DMS53 (cell line): Measurements from ENCODE around the gene FAM120B.
A peak's percentile ranks its signal among the peaks of the same experiment; 100 is the strongest.
"Not testable (repeated sequence)": the region's sequence is repeated elsewhere in the genome, so short reads cannot be mapped to it uniquely, and the experiment has no call there.

ENCODE experiments used
- DNase-seq: peaks from one replicate; lab custom pipeline; 2025; lab: John Stamatoyannopoulos, UW

FAM120B gene

GRCh38 chr6:170298688-170299087 is 7.9 kb upstream of the FAM120B start:
- peak; percentile 55 for DNase-seq

GRCh38 chr6:170301184-170301583 is 5.4 kb upstream of the FAM120B start:
- no peak for DNase-seq

- peak; percentile 54 for DNase-seq
Measured at GRCh38 chr6:170305805-170306323, 694 bp upstream of the FAM120B start.

DNA sequence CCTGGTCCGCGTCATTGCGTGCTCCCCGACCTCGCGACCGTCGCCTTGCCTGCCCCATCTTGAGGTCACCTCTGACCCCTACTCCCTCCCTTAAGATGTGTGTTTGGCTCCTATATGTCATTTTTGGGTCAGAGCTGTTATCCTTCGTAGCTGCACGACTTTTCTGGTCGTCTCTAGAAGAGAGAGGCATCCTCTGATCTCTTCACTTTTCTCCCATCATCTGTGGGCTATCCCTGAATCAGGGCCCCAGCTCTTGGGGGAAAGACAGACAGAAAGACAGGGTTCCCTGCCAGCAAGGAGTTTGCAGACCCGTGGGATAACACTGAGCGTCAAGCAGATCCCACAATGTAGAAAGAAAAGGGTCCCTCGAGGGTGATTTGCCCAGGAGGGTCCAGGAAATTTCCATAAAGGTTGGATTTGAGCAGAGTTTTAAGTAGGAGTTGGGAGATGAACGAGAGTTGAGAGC is 555 bp downstream of the FAM120B start:
- DNase-seq: no peak

- no peak for DNase-seq
Measured at GRCh38 chr6:170308761-170309160, 2.2 kb downstream of the FAM120B start.

DNA sequence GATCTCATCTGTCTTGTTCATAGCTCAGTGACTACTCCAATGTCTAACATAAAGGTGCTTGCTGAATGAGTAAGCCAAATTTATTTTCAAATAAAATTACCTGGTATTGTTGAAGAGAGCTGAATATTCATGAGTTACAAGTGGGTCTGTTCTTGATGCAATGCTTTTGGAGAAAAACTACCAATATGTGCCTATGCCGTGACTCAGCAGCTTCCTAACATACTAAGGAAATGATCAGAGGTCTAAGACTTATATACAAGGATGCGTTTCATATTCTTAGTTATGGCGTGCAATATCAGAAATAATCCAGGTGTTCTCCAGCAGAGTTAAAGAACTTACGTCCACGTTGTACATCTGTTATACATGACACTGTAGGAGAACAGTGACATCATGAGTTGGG is 5.1 kb downstream of the FAM120B start:
- no peak for DNase-seq

DNA sequence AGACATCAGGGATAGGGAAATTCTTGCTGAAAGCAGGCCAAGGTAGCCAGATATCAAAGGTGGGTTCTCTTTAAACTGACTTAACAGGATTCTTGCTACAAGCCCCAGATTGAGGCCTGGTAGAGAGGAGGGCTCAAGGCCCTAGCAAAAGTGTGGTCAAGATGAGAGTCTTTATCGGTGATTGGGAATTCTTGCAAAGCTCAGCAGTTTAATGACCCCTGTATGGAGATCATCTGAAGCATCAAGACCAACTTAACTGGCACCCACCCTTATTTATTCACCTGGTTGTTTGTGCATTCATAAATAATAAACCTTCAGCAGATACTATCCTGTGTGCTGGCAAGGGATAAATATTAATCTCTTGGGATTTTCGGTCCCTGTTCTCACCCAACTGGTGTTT is 6.3 kb downstream of the FAM120B start:
- no peak for DNase-seq

DNA sequence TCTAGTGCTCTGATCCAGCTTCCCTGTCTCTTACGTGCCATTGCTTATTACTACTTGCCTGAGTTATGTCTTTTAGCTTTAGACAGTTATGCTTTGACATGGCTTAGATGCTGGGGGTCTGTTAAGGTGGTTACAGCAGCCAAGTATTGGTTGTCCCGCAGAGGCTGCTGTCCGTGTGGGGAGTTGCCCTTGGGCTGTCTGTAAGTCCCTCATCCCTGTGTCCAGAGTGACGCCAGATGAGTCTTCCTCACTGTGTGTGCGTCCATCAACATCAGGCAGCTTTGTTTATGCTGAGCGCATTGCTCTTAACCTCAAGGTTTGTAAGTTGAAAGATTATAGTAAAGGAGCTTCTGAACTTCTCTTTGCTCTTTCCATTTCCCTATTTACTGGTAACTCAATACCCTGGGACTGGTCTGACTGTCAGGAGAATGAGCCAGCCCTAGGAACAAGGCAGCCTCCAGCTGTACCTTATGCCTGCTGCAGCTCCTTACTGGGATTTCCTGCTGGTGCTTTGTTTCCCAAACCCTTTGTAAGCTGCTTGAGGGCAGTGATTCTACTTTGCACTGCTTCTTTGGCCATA is 7.2 kb downstream of the FAM120B start:
- no peak for DNase-seq

DNA sequence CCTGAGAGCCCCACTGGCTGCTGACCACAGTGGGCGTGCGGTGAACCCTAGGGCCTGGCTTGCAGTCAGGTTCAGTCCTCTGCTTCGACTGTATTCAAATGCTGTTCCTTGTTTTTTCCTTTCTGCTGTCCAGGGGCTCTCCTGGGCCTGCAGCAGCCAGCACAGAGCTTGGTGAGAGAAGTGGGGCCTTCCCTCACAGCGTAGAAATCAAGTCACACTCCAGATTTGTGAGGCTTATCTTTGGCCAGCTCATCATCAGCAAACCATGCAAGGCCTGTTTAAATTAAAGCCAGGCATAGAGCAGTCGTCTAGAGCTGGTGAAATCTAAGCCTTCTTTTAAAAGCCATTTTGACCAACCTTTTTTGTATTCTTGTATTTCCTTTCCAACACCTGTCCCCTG is 8.4 kb downstream of the FAM120B start:
- no peak for DNase-seq

GRCh38 chr6:170316071-170316470 is 9.5 kb downstream of the FAM120B start:
- DNase-seq: no peak

- peak; percentile 7 for DNase-seq
Measured at GRCh38 chr6:170317076-170317475, 10.5 kb downstream of the FAM120B start.

DNA sequence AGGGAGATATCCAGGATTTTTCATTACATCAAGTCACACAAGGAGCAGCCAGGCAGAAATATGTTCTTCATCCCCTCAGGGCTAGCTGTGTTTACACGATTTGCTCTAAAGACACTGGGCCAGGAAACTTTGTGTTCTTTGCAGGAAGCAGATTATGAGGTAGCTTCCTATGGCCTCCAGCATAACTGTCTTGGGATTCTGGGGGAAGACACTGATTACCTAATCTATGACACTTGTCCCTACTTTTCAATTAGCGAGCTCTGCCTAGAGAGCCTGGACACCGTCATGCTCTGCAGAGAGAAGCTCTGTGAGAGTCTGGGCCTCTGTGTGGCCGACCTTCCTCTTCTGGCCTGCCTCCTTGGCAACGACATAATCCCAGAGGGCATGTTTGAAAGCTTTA is 11.2 kb downstream of the FAM120B start:
- DNase-seq: no peak

DNA sequence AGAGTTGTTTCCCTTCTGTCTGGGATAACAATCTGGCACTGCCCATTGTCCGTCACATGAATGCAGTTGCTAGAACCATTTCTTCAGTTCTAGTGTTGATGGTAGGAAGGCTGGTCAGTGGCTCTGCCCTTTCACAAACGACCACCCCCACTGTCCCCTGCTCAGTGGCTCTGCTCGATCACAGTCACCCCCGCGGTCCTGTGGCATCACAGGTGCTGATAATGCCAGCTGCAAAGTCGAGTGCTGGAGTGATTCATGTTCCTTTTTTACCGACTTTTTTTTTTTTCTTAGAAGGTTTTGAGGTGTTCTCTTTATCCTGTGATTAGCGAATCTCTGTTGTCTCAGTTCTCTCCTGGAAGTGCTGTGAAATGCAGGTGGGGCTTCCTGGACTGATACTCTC is 22.8 kb downstream of the FAM120B start:
- DNase-seq: no peak

- DNase-seq: not testable (repeated sequence)
Measured at GRCh38 chr6:170335199-170335598, 28.6 kb downstream of the FAM120B start.

- peak; percentile 52 for DNase-seq
Measured at GRCh38 chr6:170344631-170345576, 38.3 kb downstream of the FAM120B start.

- DNase-seq: no peak
Measured at GRCh38 chr6:170345662-170346061, 39.1 kb downstream of the FAM120B start.

- DNase-seq: no peak
Measured at GRCh38 chr6:170346649-170347048, 40.1 kb downstream of the FAM120B start.

DNA sequence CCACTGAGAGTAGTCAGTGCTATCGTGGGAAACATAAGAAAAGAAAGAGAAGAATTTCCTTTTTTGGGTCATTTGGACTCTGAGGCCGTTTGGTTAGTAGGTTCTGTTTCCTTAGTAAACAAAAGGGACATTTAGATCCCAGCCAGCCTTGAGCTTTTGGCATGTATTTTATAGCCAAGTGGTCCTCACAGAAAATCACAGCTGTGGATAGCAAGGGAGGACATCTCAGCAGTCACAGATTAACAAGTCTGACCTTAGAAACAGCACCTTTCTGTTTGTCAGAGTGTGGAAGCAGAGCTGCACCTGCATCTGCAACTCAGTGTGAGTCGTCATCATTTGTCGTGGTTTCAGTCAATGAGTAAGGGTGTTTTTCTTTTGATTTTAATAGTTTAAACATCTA is 40.5 kb downstream of the FAM120B start:
- DNase-seq: no peak

DNA sequence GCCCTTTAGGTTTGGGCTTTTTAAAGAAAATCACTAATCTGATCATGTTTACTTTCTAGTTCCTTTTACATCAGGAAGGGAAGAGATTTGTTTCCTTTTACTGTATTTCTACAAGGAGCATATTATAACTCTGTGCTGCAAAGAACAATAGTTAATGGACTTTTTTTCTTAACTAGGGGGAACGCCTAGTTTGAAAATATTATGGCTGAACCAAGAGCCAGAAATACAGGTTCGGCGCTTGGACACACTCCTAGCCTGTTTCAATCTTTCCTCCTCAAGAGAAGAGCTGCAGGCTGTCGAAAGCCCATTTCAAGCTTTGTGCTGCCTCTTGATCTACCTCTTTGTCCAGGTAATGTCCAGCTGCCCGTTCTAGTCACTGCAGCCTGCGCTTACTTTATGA is 41.4 kb downstream of the FAM120B start:
- no peak for DNase-seq

DNA sequence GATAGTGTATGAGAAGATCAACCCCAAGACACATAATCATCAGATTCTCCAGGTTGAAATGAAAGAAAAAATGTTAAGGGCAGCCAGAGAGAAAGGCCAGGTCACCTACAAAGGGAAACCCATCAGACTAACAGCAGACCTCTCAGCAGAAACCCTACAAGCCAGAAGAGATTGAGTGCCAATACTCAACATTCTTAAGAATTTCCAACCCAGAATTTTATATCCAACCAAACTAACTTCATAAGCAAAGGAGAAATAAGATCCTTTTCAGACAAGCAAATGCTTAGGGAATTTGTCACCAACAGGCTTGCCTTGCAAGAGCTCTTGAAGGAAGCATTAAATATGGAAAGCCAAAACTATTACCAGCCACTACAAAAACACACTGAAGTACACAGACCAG is 44.9 kb downstream of the FAM120B start:
- DNase-seq: not testable (repeated sequence)

DNA sequence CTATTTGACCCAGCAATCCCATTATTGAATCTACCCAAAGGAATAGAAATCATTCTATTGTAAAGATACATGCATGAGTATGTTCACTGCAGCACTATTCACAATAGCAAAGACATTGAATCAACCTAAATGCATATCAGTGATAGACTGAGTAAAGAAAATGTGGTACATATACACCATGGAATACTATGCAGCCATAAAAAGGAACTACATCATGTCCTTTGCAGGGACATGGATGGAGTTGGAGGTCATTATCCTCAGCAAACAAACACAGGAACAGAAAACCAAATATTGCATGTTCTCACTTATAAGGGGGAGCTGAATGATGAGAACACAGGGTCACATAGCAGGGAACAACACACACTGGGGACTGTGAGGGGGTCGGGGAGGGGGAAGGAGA is 48.6 kb downstream of the FAM120B start:
- not testable (repeated sequence) for DNase-seq

- DNase-seq: no peak
Measured at GRCh38 chr6:170355661-170356060, 49.1 kb downstream of the FAM120B start.

GRCh38 chr6:170357812-170358211 is 51.3 kb downstream of the FAM120B start:
- DNase-seq: no peak
